ENCODE measurements around the gene DIDO1. TPM values are rescaled to one million over a fixed set of nuclear protein-coding genes. Genes with fewer than 3 reads are reported as not detected.

Gene DIDO1
- total RNA-seq, 1 experiment from 2014 or later = 85.9 TPM

DNA sequence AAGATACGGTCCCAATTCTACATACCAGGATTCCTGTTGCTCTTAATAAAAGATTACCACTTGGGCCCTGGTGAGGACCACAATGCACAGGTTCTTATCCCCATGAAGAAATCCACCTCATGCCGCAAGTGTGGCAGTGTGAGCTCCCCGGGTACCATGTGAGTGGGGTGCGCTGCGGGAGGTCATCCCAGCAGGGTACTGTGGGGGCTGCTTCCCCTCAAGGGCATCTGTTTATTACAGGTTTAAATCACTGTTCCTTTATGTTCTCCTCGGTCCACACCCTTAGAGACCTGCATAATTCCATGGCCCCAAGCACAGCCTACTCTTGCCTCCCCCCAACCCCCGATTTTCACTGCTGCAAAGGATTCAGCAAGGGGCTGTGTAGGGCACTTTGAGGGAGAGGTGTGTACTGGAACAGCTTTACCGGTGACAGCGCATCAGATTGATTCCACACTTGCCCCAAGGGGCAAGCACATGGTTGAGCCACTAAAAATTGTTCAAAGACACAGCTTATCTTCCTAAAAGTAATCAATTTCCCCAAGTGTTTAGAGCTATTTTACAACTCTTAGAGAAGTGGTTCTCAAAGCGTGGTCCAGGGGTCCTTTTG is 6.2 kb downstream of the DIDO1 start:
- Histone ChIP-seq H3K27ac (ENCODE audit: insufficient read length, low read depth, low read length) (no peak overlapping the region), H3K4me1 (ENCODE audit: insufficient read depth, low read length) (peaks cover 39% of the 10 kb centered on the region)

More for the DNA sequence above, 6.2 kb downstream of the DIDO1 start:
- Mint-ChIP-seq H3K27me3 (ENCODE audit: low read depth) (no peaks in the 10 kb centered on the region), H3K9me3 (no peaks in the 10 kb centered on the region), H3K27ac (peak overlapping the region; percentile 85 to 95 (median 90); a peak in 5 of 7 replicates), H3K4me1 (peaks cover 77 to 79% of the 10 kb centered on the region in 2 experiments), H3K36me3 (ENCODE audit: insufficient read depth in 1 of 3, low read depth in 3 of 3) (peaks cover 0 to under 1% (median 0%) of the 10 kb centered on the region in 3 experiments; a peak in 2 of 7 replicates), H3K4me3 (peak overlapping the region in 1 of 2 experiments; percentile 69; a peak in 2 of 5 replicates)
- H3K9me3 ChIP-seq (ENCODE audit: control insufficient read depth, low read depth, low read length) = no peaks in the 10 kb centered on the region
- peaks cover 7% of the 10 kb centered on the region for H3K23me2 ChIP-seq (ENCODE audit: insufficient read length, low read depth, low read length, poor library complexity, severe bottlenecking)
- H2BK15ac ChIP-seq (ENCODE audit: low read depth, low read length) = no peak overlapping the region
- H4K91ac ChIP-seq (ENCODE audit: insufficient read length, low read depth, low read length) = no peak overlapping the region
- H2BK5ac ChIP-seq (ENCODE audit: insufficient read length, low read length) = no peak overlapping the region
- H2AFZ ChIP-seq (ENCODE audit: low read length) = no peak overlapping the region
- no peaks in the 10 kb centered on the region for H3K79me1 ChIP-seq (ENCODE audit: insufficient read depth, low read depth, low read length, poor library complexity, severe bottlenecking)
- H3K4me2 ChIP-seq (ENCODE audit: insufficient read depth, insufficient read length, low read length) = peak overlapping the region; percentile 19
- no peak overlapping the region for H3K23ac ChIP-seq (ENCODE audit: insufficient read length, low read depth, low read length)
- no CpG with 5 or more reads among the region's 10 CpGs for WGBS (ENCODE audit: extremely low coverage, insufficient read length, low lambda C conversion rate)
- no peak overlapping the region for H4K8ac ChIP-seq (replicated peaks; ENCODE audit: insufficient read length, low read depth, low read length)
- no peak overlapping the region for H2AK5ac ChIP-seq (ENCODE audit: insufficient read length, low read length)
- H4K20me1 ChIP-seq (ENCODE audit: control insufficient read depth, insufficient read depth, insufficient read length) = peaks cover 9% of the 10 kb centered on the region
- H2BK120ac ChIP-seq (ENCODE audit: low read depth, low read length, poor library complexity, severe bottlenecking) = no peak overlapping the region
- TF ChIP-seq CTCF (conservative IDR thresholded peaks at IDR 0.05) = no peak
- no peak overlapping the region for H2BK12ac ChIP-seq (ENCODE audit: insufficient read length, low read depth, low read length)
- H3K9ac ChIP-seq (ENCODE audit: extremely low read depth, insufficient read length, low read length) = no peak overlapping the region
- H3K79me2 ChIP-seq (ENCODE audit: insufficient read depth, low read length) = peaks cover 90% of the 10 kb centered on the region
- H3K18ac ChIP-seq (ENCODE audit: insufficient read length, low read depth, low read length) = no peak overlapping the region
- no peak overlapping the region for H3K4ac ChIP-seq (ENCODE audit: low read depth, low read length)
- no peak overlapping the region for H3K56ac ChIP-seq (ENCODE audit: insufficient read length, low read depth, low read length)
- no peak overlapping the region for H4K5ac ChIP-seq (ENCODE audit: insufficient read length, low read depth, low read length)
- no peak overlapping the region for H3K14ac ChIP-seq (ENCODE audit: insufficient read depth, low read length)
- no peak overlapping the region for H3T11ph ChIP-seq (ENCODE audit: low read length)
- DNase-seq = no peak
- no peak overlapping the region for H2BK20ac ChIP-seq (ENCODE audit: low read depth, low read length, poor library complexity, severe bottlenecking)
- no peaks in the 10 kb centered on the region for H3K27me3 ChIP-seq (ENCODE audit: insufficient read depth, low read length)
